ENCODE data around the gene SLIT3.

SLIT3 gene

DNA sequence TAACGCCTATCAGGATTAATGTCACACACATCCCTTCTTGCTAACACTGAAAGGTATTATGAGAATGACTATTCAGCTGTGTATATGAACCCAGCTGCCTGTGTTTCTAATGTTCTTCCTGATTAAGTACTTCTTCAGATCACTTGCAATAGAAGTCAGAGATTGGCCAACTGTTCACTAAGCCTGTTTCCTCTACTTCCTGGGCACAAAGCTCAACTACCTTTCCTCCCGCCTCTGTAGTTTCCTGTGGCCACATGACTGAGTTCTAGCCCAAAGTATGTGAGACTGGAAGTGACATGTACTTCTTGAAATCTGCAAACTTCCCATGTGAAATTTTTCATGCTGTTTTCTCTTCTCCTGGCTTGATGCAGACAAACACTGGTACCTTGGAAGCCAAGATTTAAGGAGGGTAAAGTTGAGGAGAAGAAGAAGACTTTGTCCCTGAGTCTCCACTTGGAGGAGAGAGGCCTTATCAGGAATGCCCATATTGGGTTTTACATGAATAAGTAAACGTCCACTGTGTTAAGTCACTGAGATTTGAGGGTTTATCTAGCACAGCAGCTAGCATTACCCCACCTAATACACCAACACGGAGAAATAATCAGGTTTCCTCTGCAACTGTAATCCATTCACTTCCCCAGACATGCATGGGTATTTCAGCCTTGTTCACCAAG lies 58.6 kb downstream of the SLIT3 start:
- DNase-seq (ENCODE audit: insufficient read length, low spot score) (no peak), FAIRE-seq (no peak)
- TF ChIP-seq PAX5 (IDR thresholded peaks at IDR 0.05; ENCODE audit: insufficient read depth, low read length, severe bottlenecking) (no peak), POLR2A (IDR thresholded peaks at IDR 0.05; ENCODE audit: low read depth, low read length) (no peak), TAF1 (IDR thresholded peaks at IDR 0.05; ENCODE audit: low read depth, low read length) (no peak), SPI1 (IDR thresholded peaks at IDR 0.05; ENCODE audit: low read depth, low read length) (no peak), POU2F2 (IDR thresholded peaks at IDR 0.05; ENCODE audit: low read depth, low read length) (no peak), POLR2AphosphoS5 (IDR thresholded peaks at IDR 0.05; ENCODE audit: low read depth, low read length) (no peak)

DNA sequence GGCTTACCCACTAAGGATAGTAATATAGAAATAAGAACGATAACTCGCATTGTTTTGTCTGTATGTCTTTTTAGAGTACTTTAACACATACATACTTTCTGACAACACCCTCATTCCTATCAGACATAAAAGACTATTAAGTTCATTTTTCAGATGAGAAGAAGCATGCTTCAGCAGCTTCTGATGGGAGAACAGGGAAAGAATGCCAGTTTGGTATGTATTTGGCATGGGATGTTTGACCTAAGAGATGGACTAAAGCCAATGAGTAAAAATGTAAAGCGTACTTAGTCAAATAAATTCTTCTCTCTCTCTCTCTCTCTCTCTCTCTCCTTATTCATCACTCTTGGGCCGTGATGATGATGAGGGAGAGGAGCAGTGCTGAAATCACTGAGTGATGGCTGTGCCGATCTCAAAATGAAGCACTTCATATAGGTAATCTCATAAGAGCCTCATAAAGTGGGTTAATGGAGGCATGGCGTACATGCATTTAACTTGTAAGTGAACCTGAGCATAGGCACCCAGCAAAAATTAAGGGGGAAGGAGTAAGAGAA lies 71.5 kb downstream of the SLIT3 start:
- DNase-seq (ENCODE audit: insufficient read length, low spot score) (no peak), FAIRE-seq (no peak)
- TF ChIP-seq POLR2AphosphoS5 (IDR thresholded peaks at IDR 0.05; ENCODE audit: low read depth, low read length) (no peak), POU2F2 (IDR thresholded peaks at IDR 0.05; ENCODE audit: low read depth, low read length) (no peak), TAF1 (IDR thresholded peaks at IDR 0.05; ENCODE audit: low read depth, low read length) (no peak), PAX5 (IDR thresholded peaks at IDR 0.05; ENCODE audit: insufficient read depth, low read length, severe bottlenecking) (no peak), POLR2A (IDR thresholded peaks at IDR 0.05; ENCODE audit: low read depth, low read length) (no peak), SPI1 (IDR thresholded peaks at IDR 0.05; ENCODE audit: low read depth, low read length) (no peak)

DNA sequence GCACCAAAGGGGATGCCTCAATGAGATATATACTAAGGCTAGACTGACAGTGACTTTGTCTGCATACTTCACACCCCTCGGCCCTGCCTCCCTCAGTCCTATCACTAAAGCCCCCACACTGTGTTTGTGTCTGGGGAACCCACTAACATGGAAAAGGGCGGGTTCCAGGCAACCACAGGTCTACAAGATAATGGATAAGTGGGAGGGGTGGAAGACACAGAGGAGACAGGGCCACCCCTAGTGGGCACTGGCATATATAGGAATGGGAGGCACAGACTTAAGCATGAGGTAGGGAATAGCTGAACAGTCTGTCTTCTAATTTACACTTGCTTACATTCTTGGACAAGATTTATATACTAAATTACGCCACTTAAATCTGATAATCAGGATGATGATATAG lies 74.0 kb downstream of the SLIT3 start:
- FAIRE-seq, result no peak
- TF ChIP-seq POLR2AphosphoS5 (IDR thresholded peaks at IDR 0.05; ENCODE audit: low read depth, low read length) (no peak), POU2F2 (IDR thresholded peaks at IDR 0.05; ENCODE audit: low read depth, low read length) (no peak), PAX5 (IDR thresholded peaks at IDR 0.05; ENCODE audit: insufficient read depth, low read length, severe bottlenecking) (no peak), TAF1 (IDR thresholded peaks at IDR 0.05; ENCODE audit: low read depth, low read length) (no peak), SPI1 (IDR thresholded peaks at IDR 0.05; ENCODE audit: low read depth, low read length) (no peak), POLR2A (IDR thresholded peaks at IDR 0.05; ENCODE audit: low read depth, low read length) (no peak)
- no peak for DNase-seq (ENCODE audit: insufficient read length, low spot score)

DNA sequence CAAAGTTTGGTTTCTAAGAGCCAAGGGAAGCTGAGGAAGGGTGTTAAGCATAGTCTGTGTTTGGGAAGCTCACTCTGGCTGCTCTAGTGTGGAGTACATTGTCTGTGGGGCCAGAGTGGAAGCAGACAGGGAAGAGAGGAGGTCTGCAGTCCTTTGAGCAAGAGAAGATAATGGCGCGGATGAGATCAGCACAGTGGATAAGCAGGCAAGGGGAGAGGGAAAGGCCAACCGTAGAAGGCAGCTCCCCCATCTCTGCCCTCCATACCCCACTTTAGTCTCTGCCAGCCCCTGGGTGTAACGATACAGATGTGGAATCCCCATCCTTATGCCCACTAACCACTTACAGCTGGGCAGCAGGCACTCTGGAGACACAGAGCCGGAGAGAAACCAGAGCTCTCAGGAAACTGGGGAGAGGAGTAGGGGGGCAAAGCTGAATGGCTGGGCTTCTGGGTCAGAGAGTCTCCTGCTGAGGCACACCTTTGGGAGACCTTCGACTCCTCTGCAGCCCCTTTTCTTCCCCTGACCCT lies 75.0 kb downstream of the SLIT3 start:
- TF ChIP-seq POU2F2 (IDR thresholded peaks at IDR 0.05; ENCODE audit: low read depth, low read length) (no peak), PAX5 (IDR thresholded peaks at IDR 0.05; ENCODE audit: insufficient read depth, low read length, severe bottlenecking) (no peak), POLR2AphosphoS5 (IDR thresholded peaks at IDR 0.05; ENCODE audit: low read depth, low read length) (no peak), SPI1 (IDR thresholded peaks at IDR 0.05; ENCODE audit: low read depth, low read length) (no peak), TAF1 (IDR thresholded peaks at IDR 0.05; ENCODE audit: low read depth, low read length) (no peak), POLR2A (IDR thresholded peaks at IDR 0.05; ENCODE audit: low read depth, low read length) (no peak)
- DNase-seq (ENCODE audit: insufficient read length, low spot score) (no peak), FAIRE-seq (no peak)

DNA sequence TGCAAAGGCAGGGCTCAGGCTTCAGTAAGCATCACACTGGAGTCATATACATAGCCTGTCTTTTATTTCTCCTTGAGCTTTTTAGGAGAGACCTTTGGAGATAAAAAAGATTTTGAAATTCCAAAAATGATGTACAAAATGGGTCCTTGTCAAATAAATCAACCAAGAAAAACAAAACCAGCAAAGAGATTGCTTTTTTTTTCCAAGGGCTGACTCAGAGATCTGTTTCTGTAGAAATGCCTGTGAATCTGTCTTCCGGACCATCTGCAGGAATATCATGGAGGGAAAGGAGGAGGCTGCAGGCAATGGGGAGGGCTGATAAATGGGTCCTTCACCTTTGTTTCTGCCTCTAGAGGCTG lies 77.4 kb downstream of the SLIT3 start:
- DNase-seq (ENCODE audit: insufficient read length, low spot score), result no peak
- TF ChIP-seq PAX5 (IDR thresholded peaks at IDR 0.05; ENCODE audit: insufficient read depth, low read length, severe bottlenecking) (no peak), POLR2AphosphoS5 (IDR thresholded peaks at IDR 0.05; ENCODE audit: low read depth, low read length) (no peak), POLR2A (IDR thresholded peaks at IDR 0.05; ENCODE audit: low read depth, low read length) (no peak), POU2F2 (IDR thresholded peaks at IDR 0.05; ENCODE audit: low read depth, low read length) (no peak), SPI1 (IDR thresholded peaks at IDR 0.05; ENCODE audit: low read depth, low read length) (no peak), TAF1 (IDR thresholded peaks at IDR 0.05; ENCODE audit: low read depth, low read length) (no peak)
- FAIRE-seq, result no peak

DNA sequence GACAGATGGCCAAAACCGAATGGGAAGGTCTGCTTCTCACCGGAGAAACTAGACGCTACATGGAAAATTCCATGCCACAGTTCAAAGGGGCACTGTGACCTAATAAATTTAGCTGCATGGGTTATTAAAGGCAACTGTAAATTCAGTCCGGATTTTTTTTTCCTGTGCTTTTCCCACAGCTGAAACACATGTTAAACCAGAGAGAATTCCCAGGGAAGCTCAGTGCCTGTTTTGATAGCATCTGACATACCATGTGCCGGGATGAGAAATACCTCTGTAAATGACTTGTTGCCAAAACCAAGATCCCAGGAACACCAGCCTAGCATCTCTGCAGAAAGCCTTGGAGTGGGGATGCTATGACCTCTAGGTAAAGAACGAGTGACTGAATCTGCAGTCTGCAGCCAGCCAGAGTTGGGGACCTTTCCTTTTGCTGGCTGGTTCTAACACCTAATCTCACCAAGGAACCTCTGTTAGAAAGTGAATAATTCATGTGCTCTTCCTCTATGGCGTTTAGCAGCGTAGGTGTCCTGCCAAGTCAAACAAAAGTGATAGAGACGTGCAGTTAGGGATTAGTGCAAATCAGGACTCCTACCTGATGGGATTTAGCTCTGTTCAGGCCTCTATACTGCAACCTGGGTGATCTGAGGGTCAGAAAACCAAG lies 77.9 kb downstream of the SLIT3 start:
- TF ChIP-seq SPI1 (IDR thresholded peaks at IDR 0.05; ENCODE audit: low read depth, low read length), result no peak
- TF ChIP-seq PAX5 (IDR thresholded peaks at IDR 0.05; ENCODE audit: insufficient read depth, low read length, severe bottlenecking), result no peak
- TF ChIP-seq POLR2AphosphoS5 (IDR thresholded peaks at IDR 0.05; ENCODE audit: low read depth, low read length), result no peak
- TF ChIP-seq POU2F2 (IDR thresholded peaks at IDR 0.05; ENCODE audit: low read depth, low read length), result no peak
- TF ChIP-seq POLR2A (IDR thresholded peaks at IDR 0.05; ENCODE audit: low read depth, low read length), result no peak
- no peak for TF ChIP-seq TAF1 (IDR thresholded peaks at IDR 0.05; ENCODE audit: low read depth, low read length)
- no peak for DNase-seq (ENCODE audit: insufficient read length, low spot score)
- no peak for FAIRE-seq

DNA sequence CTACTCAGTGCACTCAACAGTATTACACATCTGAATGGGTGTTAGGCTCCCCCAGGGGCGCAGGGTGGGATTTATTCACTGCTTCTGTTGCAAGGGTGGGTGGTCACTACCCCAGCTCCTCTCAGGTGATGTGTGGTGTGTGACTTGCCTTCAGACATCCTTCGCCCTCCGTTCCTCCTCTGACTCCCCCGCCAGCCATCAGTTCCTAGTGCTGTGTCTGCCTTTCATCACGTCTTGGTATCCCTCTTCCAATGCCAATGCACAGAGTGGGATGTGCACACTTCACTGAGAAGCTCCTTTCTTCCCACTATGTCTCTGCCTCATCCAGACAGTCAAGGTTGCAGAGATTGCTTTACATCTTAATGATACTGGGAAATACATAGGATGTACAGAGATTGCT lies 79.4 kb downstream of the SLIT3 start:
- DNase-seq (ENCODE audit: insufficient read length, low spot score) (no peak), FAIRE-seq (no peak)
- TF ChIP-seq SPI1 (IDR thresholded peaks at IDR 0.05; ENCODE audit: low read depth, low read length), result no peak
- no peak for TF ChIP-seq POU2F2 (IDR thresholded peaks at IDR 0.05; ENCODE audit: low read depth, low read length)
- TF ChIP-seq POLR2A (IDR thresholded peaks at IDR 0.05; ENCODE audit: low read depth, low read length), result no peak
- no peak for TF ChIP-seq PAX5 (IDR thresholded peaks at IDR 0.05; ENCODE audit: insufficient read depth, low read length, severe bottlenecking)
- no peak for TF ChIP-seq POLR2AphosphoS5 (IDR thresholded peaks at IDR 0.05; ENCODE audit: low read depth, low read length)
- TF ChIP-seq TAF1 (IDR thresholded peaks at IDR 0.05; ENCODE audit: low read depth, low read length), result no peak

DNA sequence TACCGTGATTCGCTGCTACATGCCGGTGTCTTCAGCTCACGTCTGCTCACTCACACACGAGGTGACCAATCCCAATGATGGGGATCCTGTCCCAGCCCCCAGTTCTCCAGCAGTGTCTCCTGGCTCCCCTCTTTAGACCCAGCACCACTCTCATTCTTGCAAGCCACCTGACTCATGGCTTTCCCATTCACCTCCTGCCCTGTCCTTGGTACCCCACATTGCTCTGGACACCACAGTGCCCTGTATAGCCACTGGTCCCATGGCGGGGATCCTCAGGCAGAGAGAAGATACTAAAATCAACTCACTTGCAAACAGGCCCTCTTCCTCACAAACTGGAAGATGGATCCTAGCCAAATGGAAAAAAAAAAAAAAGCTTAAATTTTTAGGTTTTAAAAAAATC lies 81.0 kb downstream of the SLIT3 start:
- no peak for TF ChIP-seq PAX5 (IDR thresholded peaks at IDR 0.05; ENCODE audit: insufficient read depth, low read length, severe bottlenecking)
- no peak for TF ChIP-seq POLR2A (IDR thresholded peaks at IDR 0.05; ENCODE audit: low read depth, low read length)
- TF ChIP-seq TAF1 (IDR thresholded peaks at IDR 0.05; ENCODE audit: low read depth, low read length), result no peak
- no peak for TF ChIP-seq POLR2AphosphoS5 (IDR thresholded peaks at IDR 0.05; ENCODE audit: low read depth, low read length)
- no peak for TF ChIP-seq POU2F2 (IDR thresholded peaks at IDR 0.05; ENCODE audit: low read depth, low read length)
- TF ChIP-seq SPI1 (IDR thresholded peaks at IDR 0.05; ENCODE audit: low read depth, low read length), result no peak
- DNase-seq (ENCODE audit: insufficient read length, low spot score) (no peak), FAIRE-seq (no peak)

DNA sequence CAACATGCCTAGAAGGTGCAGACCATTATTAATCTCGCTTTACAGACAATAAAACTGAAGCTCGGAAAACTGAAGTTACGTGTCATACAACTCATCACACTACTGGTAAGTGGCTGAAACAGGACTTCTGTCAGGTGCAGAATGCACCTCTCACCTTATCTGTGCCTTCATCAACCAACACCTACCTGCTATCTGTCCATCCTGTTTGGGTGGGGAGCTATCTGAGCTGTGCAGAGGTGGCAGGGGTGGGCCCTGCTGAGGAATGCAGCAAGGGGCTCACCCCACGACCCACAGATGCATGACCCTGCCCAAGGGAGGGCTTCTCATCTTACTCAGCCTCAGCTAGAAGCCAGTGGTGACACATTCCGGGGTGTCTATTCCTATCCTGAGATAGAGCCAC lies 81.6 kb downstream of the SLIT3 start:
- TF ChIP-seq POLR2A (IDR thresholded peaks at IDR 0.05; ENCODE audit: low read depth, low read length), result no peak
- TF ChIP-seq SPI1 (IDR thresholded peaks at IDR 0.05; ENCODE audit: low read depth, low read length), result no peak
- TF ChIP-seq TAF1 (IDR thresholded peaks at IDR 0.05; ENCODE audit: low read depth, low read length), result no peak
- TF ChIP-seq POLR2AphosphoS5 (IDR thresholded peaks at IDR 0.05; ENCODE audit: low read depth, low read length), result no peak
- no peak for TF ChIP-seq POU2F2 (IDR thresholded peaks at IDR 0.05; ENCODE audit: low read depth, low read length)
- no peak for TF ChIP-seq PAX5 (IDR thresholded peaks at IDR 0.05; ENCODE audit: insufficient read depth, low read length, severe bottlenecking)
- FAIRE-seq (no peak), DNase-seq (ENCODE audit: insufficient read length, low spot score) (no peak)

Data from GM12891 (cell line).